Thyroid gland (tissue), 4 donors: ENCODE results near the gene NBAS.

ENCODE experiments used
- CTCF ChIP-seq, 6 experiments: fragments of 200-600 bp in 3 of 6; fragments of 450-650 bp in 3 of 6; sonication (generic) in 3 of 6; IDR thresholded peaks; one replicate each; pipeline ENCODE4 v1.5.1; 2016 to 2019; ENCODE audit warnings: antibody characterized with exemption in 6 of 6, mild to moderate bottlenecking in 2 of 6, inconsistent platforms in 1 of 6, moderate library complexity in 1 of 6
- POLR2A ChIP-seq, 2 donors: fragments of 450-650 bp; IDR thresholded peaks; one replicate each; pipeline ENCODE4 v1.6.1; 2017; ENCODE audit warnings: antibody characterized with exemption in 2 of 2, mild to moderate bottlenecking in 2 of 2, moderate library complexity in 1 of 2

- no peak for TF ChIP-seq CTCF (IDR thresholded peaks at IDR 0.05)
- no peak for TF ChIP-seq POLR2A (IDR thresholded peaks at IDR 0.05)
These were observed 338.3 kb downstream of the NBAS start for GRCh38 chr2:15222856-15223255.
